UCSD-AML1 (cell line): Measurements from ENCODE around the gene OR14A16.

ENCODE experiments used
- DNase-seq: peaks from one replicate; lab custom pipeline; 2025; ENCODE audit not compliant: unreplicated experiment; lab: John Stamatoyannopoulos, UW

OR14A16 gene

GRCh38 chr1:247824023-247824422 lies at the start of gene OR14A16:
Gene OR14A16, minus strand, starts transcription at chr1:247824119. Its CDS starts 8,390 bp downstream, at chr1:247815729.
- no peak for DNase-seq

GRCh38 chr1:247865416-247865815 lies 41.5 kb upstream of the OR14A16 start:
- no peak for DNase-seq

- DNase-seq = no peak
Measured at GRCh38 chr1:247864644-247865043, 40.7 kb upstream of the OR14A16 start.

- no peak for DNase-seq
Measured at GRCh38 chr1:247862756-247863155, 38.8 kb upstream of the OR14A16 start.

- peak; percentile 53 for DNase-seq
Measured at GRCh38 chr1:247857985-247858619, 34.2 kb upstream of the OR14A16 start.

GRCh38 chr1:247857069-247857984 lies 33.4 kb upstream of the OR14A16 start, which contains the start of gene TRIM58:
Gene TRIM58, plus strand, starts transcription at chr1:247857187. Its CDS starts 60 bp downstream, at chr1:247857247.
- peak; percentile 87 for DNase-seq

- no peak for DNase-seq
Measured at GRCh38 chr1:247855911-247856310, 32.0 kb upstream of the OR14A16 start.

- DNase-seq = peak; percentile 65
Measured at GRCh38 chr1:247854899-247855545, 31.1 kb upstream of the OR14A16 start.

- DNase-seq = no peak
Measured at GRCh38 chr1:247849616-247850015, 25.7 kb upstream of the OR14A16 start.

GRCh38 chr1:247848346-247848745 lies 24.4 kb upstream of the OR14A16 start:
- no peak for DNase-seq

GRCh38 chr1:247845693-247846017 lies 21.7 kb upstream of the OR14A16 start:
- no peak for DNase-seq

- DNase-seq = no peak
Measured at GRCh38 chr1:247845011-247845692, 21.2 kb upstream of the OR14A16 start.

- no peak for DNase-seq
Measured at GRCh38 chr1:247843411-247843810, 19.5 kb upstream of the OR14A16 start.

GRCh38 chr1:247841796-247842195 lies 17.9 kb upstream of the OR14A16 start, which contains the start of gene OR11L1:
Gene OR11L1, minus strand, starts transcription at chr1:247841896. Its CDS starts 0 bp downstream, at chr1:247841896.
- no peak for DNase-seq

- peak; percentile 15 for DNase-seq
Measured at GRCh38 chr1:247840818-247841217, 16.9 kb upstream of the OR14A16 start.

- DNase-seq = no peak
Measured at GRCh38 chr1:247833601-247834000, 9.7 kb upstream of the OR14A16 start.

GRCh38 chr1:247829656-247830055 lies 5.7 kb upstream of the OR14A16 start:
- DNase-seq = no peak

- peak; percentile 37 for DNase-seq
Measured at GRCh38 chr1:247825362-247825761, 1.4 kb upstream of the OR14A16 start.

GRCh38 chr1:247822060-247822459 lies 1.9 kb downstream of the OR14A16 start:
- DNase-seq = no peak

GRCh38 chr1:247812637-247813036 lies 11.3 kb downstream of the OR14A16 start:
- DNase-seq = no peak

GRCh38 chr1:247797518-247797917 lies 26.4 kb downstream of the OR14A16 start:
- DNase-seq = no peak
